HG02610 (cell line): ENCODE data around the gene RAD23B.
A peak's percentile ranks its signal among the peaks of the same experiment; 100 is the strongest.
"Not testable (repeated sequence)": the region's sequence is repeated elsewhere in the genome, so short reads cannot be mapped to it uniquely, and the experiment has no call there.

Source experiments
- ATAC-seq: cut with Tn5 transposase; IDR thresholded peaks from one replicate; pipeline ENCODE4 v1.9.1; 2021; ENCODE audit warnings: mild to moderate bottlenecking, moderate library complexity; ENCODE audit not compliant: unreplicated experiment

The RAD23B gene

GRCh38 chr9:107282759-107283622 is at the start of gene RAD23B:
TSS of gene RAD23B (plus strand) at chr9:107283279. CDS start at chr9:107283630, 351 bp downstream.
- peak; percentile 92 for ATAC-seq

GRCh38 chr9:107235765-107236442 is 47.2 kb upstream of the RAD23B start:
- ATAC-seq, result no peak

GRCh38 chr9:107237873-107238272 is 45.2 kb upstream of the RAD23B start:
- no peak for ATAC-seq

- ATAC-seq, result no peak
These were observed 43.6 kb upstream of the RAD23B start for GRCh38 chr9:107239474-107239873.

- no peak for ATAC-seq
These were observed 42.8 kb upstream of the RAD23B start for GRCh38 chr9:107240260-107240659.

GRCh38 chr9:107242073-107243030 is 40.7 kb upstream of the RAD23B start:
- ATAC-seq, result no peak

- ATAC-seq, result peak; percentile 88
These were observed 39.3 kb upstream of the RAD23B start for GRCh38 chr9:107243742-107244141.

- ATAC-seq, result no peak
These were observed 36.5 kb upstream of the RAD23B start for GRCh38 chr9:107246259-107247254.

GRCh38 chr9:107248714-107249113 is 34.4 kb upstream of the RAD23B start:
- no peak for ATAC-seq

GRCh38 chr9:107249131-107249533 is 33.9 kb upstream of the RAD23B start:
- ATAC-seq, result no peak

GRCh38 chr9:107249665-107250285 is 33.3 kb upstream of the RAD23B start:
- ATAC-seq, result no peak

GRCh38 chr9:107251756-107252322 is 31.2 kb upstream of the RAD23B start:
- ATAC-seq, result no peak

GRCh38 chr9:107258919-107259318 is 24.2 kb upstream of the RAD23B start:
- ATAC-seq, result no peak

- ATAC-seq, result not testable (repeated sequence)
These were observed 23.2 kb upstream of the RAD23B start for GRCh38 chr9:107259751-107260313.

GRCh38 chr9:107260437-107261081 is 22.5 kb upstream of the RAD23B start:
- peak; percentile 100 for ATAC-seq

- ATAC-seq, result no peak
These were observed 22.0 kb upstream of the RAD23B start for GRCh38 chr9:107261106-107261505.

- ATAC-seq, result no peak
These were observed 19.8 kb upstream of the RAD23B start for GRCh38 chr9:107263289-107263688.
